Astrocyte (in vitro differentiated cells and primary cell): ENCODE data around the gene C15orf62. TPM values are rescaled to one million over a fixed set of nuclear protein-coding genes. Genes with fewer than 3 reads are reported as not detected.
A peak's percentile ranks its signal among the peaks of the same experiment; 100 is the strongest.

ENCODE experiments used
- DNase-seq: peaks from one replicate; pipeline ENCODE4 v3.0.0-alpha.2; 2010; ENCODE audit warnings: low read depth
- FAIRE-seq: peaks from 2 replicates; lab custom pipeline; 2011; peaks lifted over from hg19 to GRCh38; lab: Jason Lieb, UNC
- H2AFZ ChIP-seq: 2 replicates; pipeline ENCODE4 v1.6.0; 2012; ENCODE audit warnings: low read depth, low read length, inconsistent platforms
- H3K27ac ChIP-seq: 2 replicates; pipeline ENCODE4 v1.5.1; 2011; ENCODE audit warnings: low read depth, low read length, inconsistent platforms
- H3K27me3 ChIP-seq: 2 replicates; pipeline ENCODE4 v1.6.0; 2011; ENCODE audit warnings: low read length, inconsistent platforms; ENCODE audit not compliant: insufficient read depth
- H3K36me3 ChIP-seq: 2 replicates; pipeline ENCODE4 v1.5.1; 2011; ENCODE audit warnings: low read length, inconsistent platforms; ENCODE audit not compliant: insufficient read depth
- H3K4me1 ChIP-seq: 2 replicates; pipeline ENCODE4 v1.5.1; 2011; ENCODE audit warnings: low read length, inconsistent platforms; ENCODE audit not compliant: insufficient read depth
- H3K4me2 ChIP-seq: 2 replicates; pipeline ENCODE4 v1.6.0; 2012; ENCODE audit warnings: low read length, inconsistent platforms
- H3K4me3 ChIP-seq: 2 replicates; pipeline ENCODE4 v1.5.1; 2011; ENCODE audit warnings: low read depth, mild to moderate bottlenecking, low read length, inconsistent platforms; ENCODE audit not compliant: insufficient read depth
- H3K79me2 ChIP-seq: 2 replicates; pipeline ENCODE4 v1.6.0; 2012; ENCODE audit warnings: mild to moderate bottlenecking, low read length, inconsistent platforms; ENCODE audit not compliant: insufficient read depth
- H3K9ac ChIP-seq: 2 replicates; pipeline ENCODE4 v1.6.0; 2012; ENCODE audit warnings: mild to moderate bottlenecking, low read length, inconsistent platforms
- H3K9me3 ChIP-seq: 2 replicates; pipeline ENCODE4 v1.5.1; 2012; ENCODE audit warnings: low read depth, mild to moderate bottlenecking, low read length, inconsistent platforms; ENCODE audit not compliant: insufficient read depth
- H4K20me1 ChIP-seq: 2 replicates; pipeline ENCODE4 v1.6.0; 2012; ENCODE audit warnings: low read length, inconsistent platforms; ENCODE audit not compliant: insufficient read depth
- H3K27ac Mint-ChIP-seq: one replicate; pipeline ENCODE4 v1.8.0; 2021; ENCODE audit warnings: mild to moderate bottlenecking, mixed read lengths; ENCODE audit not compliant: unreplicated experiment
- H3K27me3 Mint-ChIP-seq: one replicate; pipeline ENCODE4 v1.8.0; 2021; ENCODE audit warnings: low read depth, mixed read lengths; ENCODE audit not compliant: unreplicated experiment
- H3K36me3 Mint-ChIP-seq: one replicate; pipeline ENCODE4 v1.8.0; 2021; ENCODE audit warnings: low read depth, mixed read lengths; ENCODE audit not compliant: unreplicated experiment
- H3K4me1 Mint-ChIP-seq: one replicate; pipeline ENCODE4 v1.8.0; 2021; ENCODE audit warnings: low read depth, mixed read lengths; ENCODE audit not compliant: unreplicated experiment
- H3K4me3 Mint-ChIP-seq: one replicate; pipeline ENCODE4 v1.8.0; 2021; ENCODE audit warnings: mild to moderate bottlenecking, moderate library complexity, mixed read lengths; ENCODE audit not compliant: unreplicated experiment
- H3K9me3 Mint-ChIP-seq: one replicate; pipeline ENCODE4 v1.8.0; 2021; ENCODE audit warnings: mild to moderate bottlenecking, mixed read lengths; ENCODE audit not compliant: unreplicated experiment
- CTCF ChIP-seq: IDR thresholded peaks from 2 replicates; pipeline ENCODE4 v1.5.1; 2011; ENCODE audit warnings: low read depth, mild to moderate bottlenecking, inconsistent platforms, low read length, moderate library complexity; ENCODE audit not compliant: insufficient read depth
- EZH2 ChIP-seq: IDR thresholded peaks from 2 replicates; pipeline ENCODE4 v1.6.1; 2012; ENCODE audit warnings: mild to moderate bottlenecking, low read length, inconsistent platforms; ENCODE audit not compliant: insufficient read depth
- total RNA-seq: library from RNA; stranded (reverse); gene quantifications from 2 replicates; pipeline ENCODE4 v1.2.1, GENCODE V29; 2021

The C15orf62 gene
- total RNA-seq, 1 donor from 2014 or later, result not detected

GRCh38 chr15:40755812-40756208 is 14.0 kb upstream of the C15orf62 start:
- Mint-ChIP-seq H3K27ac (peak overlapping the region; percentile 69), H3K27me3 (no peaks in the 10 kb centered on the region), H3K36me3 (peaks cover 2% of the 10 kb centered on the region), H3K4me1 (peaks cover 12% of the 10 kb centered on the region), H3K9me3 (no peaks in the 10 kb centered on the region), H3K4me3 (peak overlapping the region; percentile 91)
- Histone ChIP-seq H2AFZ (peak overlapping the region; percentile 95), H4K20me1 (peaks cover 9% of the 10 kb centered on the region), H3K79me2 (peaks cover 41% of the 10 kb centered on the region), H3K4me2 (peak overlapping the region; percentile 98), H3K27me3 (no peaks in the 10 kb centered on the region), H3K27ac (peak overlapping the region; percentile 73), H3K4me1 (peaks cover 8% of the 10 kb centered on the region), H3K9ac (peak overlapping the region; percentile 91), H3K4me3 (peak overlapping the region; percentile 91), H3K9me3 (no peaks in the 10 kb centered on the region), H3K36me3 (no peaks in the 10 kb centered on the region)
- no peak for FAIRE-seq
- no peak for DNase-seq
- TF ChIP-seq CTCF (no peak), EZH2 (no peak)

- peak overlapping the region; percentile 9 for H2AFZ ChIP-seq
- TF ChIP-seq CTCF (no peak), EZH2 (no peak)
- H3K4me3 Mint-ChIP-seq, result no peak overlapping the region
- peaks cover 12% of the 10 kb centered on the region for H3K4me1 Mint-ChIP-seq
- no peaks in the 10 kb centered on the region for H3K27me3 ChIP-seq
- no peaks in the 10 kb centered on the region for H3K36me3 Mint-ChIP-seq
- H3K9me3 Mint-ChIP-seq, result no peaks in the 10 kb centered on the region
- FAIRE-seq, result no peak
- H3K27ac ChIP-seq, result no peak overlapping the region
- H3K36me3 ChIP-seq, result no peaks in the 10 kb centered on the region
- H3K9me3 ChIP-seq, result no peaks in the 10 kb centered on the region
- H3K79me2 ChIP-seq, result peaks cover 30% of the 10 kb centered on the region
- H4K20me1 ChIP-seq, result peaks cover 5% of the 10 kb centered on the region
- no peaks in the 10 kb centered on the region for H3K27me3 Mint-ChIP-seq
- H3K4me1 ChIP-seq, result peaks cover 8% of the 10 kb centered on the region
- no peak overlapping the region for H3K4me2 ChIP-seq
- no peak for DNase-seq
- no peak overlapping the region for H3K27ac Mint-ChIP-seq
- no peak overlapping the region for H3K4me3 ChIP-seq
- H3K9ac ChIP-seq, result no peak overlapping the region
These were observed 12.8 kb upstream of the C15orf62 start for GRCh38 chr15:40756938-40757337.

- no peak overlapping the region for H3K9ac ChIP-seq
- H4K20me1 ChIP-seq, result peaks cover 3% of the 10 kb centered on the region
- Mint-ChIP-seq H3K9me3 (no peaks in the 10 kb centered on the region), H3K27ac (no peak overlapping the region), H3K27me3 (no peaks in the 10 kb centered on the region), H3K4me1 (peaks cover under 1% of the 10 kb centered on the region), H3K4me3 (no peak overlapping the region), H3K36me3 (no peaks in the 10 kb centered on the region)
- H3K4me3 ChIP-seq, result no peak overlapping the region
- peaks cover 16% of the 10 kb centered on the region for H3K4me1 ChIP-seq
- H3K36me3 ChIP-seq, result no peaks in the 10 kb centered on the region
- DNase-seq, result no peak
- H3K9me3 ChIP-seq, result no peaks in the 10 kb centered on the region
- peaks cover under 1% of the 10 kb centered on the region for H3K79me2 ChIP-seq
- no peak for FAIRE-seq
- no peak overlapping the region for H2AFZ ChIP-seq
- no peak overlapping the region for H3K4me2 ChIP-seq
- H3K27ac ChIP-seq, result no peak overlapping the region
- TF ChIP-seq CTCF, result no peak
- TF ChIP-seq EZH2, result no peak
- H3K27me3 ChIP-seq, result no peaks in the 10 kb centered on the region
These were observed 9.8 kb upstream of the C15orf62 start for GRCh38 chr15:40759961-40760360.
